ENCODE results near the gene DNAJC21. TPM values are rescaled to one million over a fixed set of nuclear protein-coding genes. Genes with fewer than 3 reads are reported as not detected.
"Not testable (repeated sequence)": the region's sequence is repeated elsewhere in the genome, so short reads cannot be mapped to it uniquely, and the experiment has no call there.

The DNAJC21 gene
- total RNA-seq, 1 donor from 2014 or later = 42.4 TPM

- Histone ChIP-seq H3K4me3 (ENCODE audit: low read depth, low read length) (no peak overlapping the region), H3K36me3 (ENCODE audit: control insufficient read depth, insufficient read depth, low read length) (no peaks in the 10 kb centered on the region), H3K27me3 (ENCODE audit: control insufficient read depth, insufficient read depth, low read length) (no peaks in the 10 kb centered on the region)
- DNase-seq (ENCODE audit: low read depth) (no peak), FAIRE-seq (no peak)
- TF ChIP-seq, protein P1, sequence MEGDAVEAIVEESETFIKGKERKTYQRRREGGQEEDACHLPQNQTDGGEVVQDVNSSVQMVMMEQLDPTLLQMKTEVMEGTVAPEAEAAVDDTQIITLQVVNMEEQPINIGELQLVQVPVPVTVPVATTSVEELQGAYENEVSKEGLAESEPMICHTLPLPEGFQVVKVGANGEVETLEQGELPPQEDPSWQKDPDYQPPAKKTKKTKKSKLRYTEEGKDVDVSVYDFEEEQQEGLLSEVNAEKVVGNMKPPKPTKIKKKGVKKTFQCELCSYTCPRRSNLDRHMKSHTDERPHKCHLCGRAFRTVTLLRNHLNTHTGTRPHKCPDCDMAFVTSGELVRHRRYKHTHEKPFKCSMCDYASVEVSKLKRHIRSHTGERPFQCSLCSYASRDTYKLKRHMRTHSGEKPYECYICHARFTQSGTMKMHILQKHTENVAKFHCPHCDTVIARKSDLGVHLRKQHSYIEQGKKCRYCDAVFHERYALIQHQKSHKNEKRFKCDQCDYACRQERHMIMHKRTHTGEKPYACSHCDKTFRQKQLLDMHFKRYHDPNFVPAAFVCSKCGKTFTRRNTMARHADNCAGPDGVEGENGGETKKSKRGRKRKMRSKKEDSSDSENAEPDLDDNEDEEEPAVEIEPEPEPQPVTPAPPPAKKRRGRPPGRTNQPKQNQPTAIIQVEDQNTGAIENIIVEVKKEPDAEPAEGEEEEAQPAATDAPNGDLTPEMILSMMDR (IDR thresholded peaks at IDR 0.05; ENCODE audit: insufficient read depth, low read length, severe bottlenecking) = no peak
Observed at GRCh38 chr5:34968258-34968657, 38.9 kb downstream of the DNAJC21 start.

GRCh38 chr5:34970552-34970951 lies 41.2 kb downstream of the DNAJC21 start:
- TF ChIP-seq, protein P1 (IDR thresholded peaks at IDR 0.05; ENCODE audit: insufficient read depth, low read length, severe bottlenecking) = no peak
- FAIRE-seq (no peak), DNase-seq (ENCODE audit: low read depth) (no peak)
- H3K27me3 ChIP-seq (ENCODE audit: control insufficient read depth, insufficient read depth, low read length) = no peaks in the 10 kb centered on the region
- H3K4me3 ChIP-seq (ENCODE audit: low read depth, low read length) = no peak overlapping the region
- no peaks in the 10 kb centered on the region for H3K36me3 ChIP-seq (ENCODE audit: control insufficient read depth, insufficient read depth, low read length)

- FAIRE-seq; H3K36me3 ChIP-seq (ENCODE audit: control insufficient read depth, insufficient read depth, low read length); DNase-seq (ENCODE audit: low read depth); H3K4me3 ChIP-seq (ENCODE audit: low read depth, low read length); H3K27me3 ChIP-seq (ENCODE audit: control insufficient read depth, insufficient read depth, low read length): not testable (repeated sequence)
Observed at GRCh38 chr5:34971655-34972054, 42.3 kb downstream of the DNAJC21 start.

- no peaks in the 10 kb centered on the region for H3K36me3 ChIP-seq (ENCODE audit: control insufficient read depth, insufficient read depth, low read length)
- FAIRE-seq = no peak
- no peak for DNase-seq (ENCODE audit: low read depth)
- H3K27me3 ChIP-seq (ENCODE audit: control insufficient read depth, insufficient read depth, low read length) = no peaks in the 10 kb centered on the region
- TF ChIP-seq, protein P1 (IDR thresholded peaks at IDR 0.05; ENCODE audit: insufficient read depth, low read length, severe bottlenecking) = no peak
- no peak overlapping the region for H3K4me3 ChIP-seq (ENCODE audit: low read depth, low read length)
Observed at GRCh38 chr5:34976347-34976746, 47.0 kb downstream of the DNAJC21 start.

DNA sequence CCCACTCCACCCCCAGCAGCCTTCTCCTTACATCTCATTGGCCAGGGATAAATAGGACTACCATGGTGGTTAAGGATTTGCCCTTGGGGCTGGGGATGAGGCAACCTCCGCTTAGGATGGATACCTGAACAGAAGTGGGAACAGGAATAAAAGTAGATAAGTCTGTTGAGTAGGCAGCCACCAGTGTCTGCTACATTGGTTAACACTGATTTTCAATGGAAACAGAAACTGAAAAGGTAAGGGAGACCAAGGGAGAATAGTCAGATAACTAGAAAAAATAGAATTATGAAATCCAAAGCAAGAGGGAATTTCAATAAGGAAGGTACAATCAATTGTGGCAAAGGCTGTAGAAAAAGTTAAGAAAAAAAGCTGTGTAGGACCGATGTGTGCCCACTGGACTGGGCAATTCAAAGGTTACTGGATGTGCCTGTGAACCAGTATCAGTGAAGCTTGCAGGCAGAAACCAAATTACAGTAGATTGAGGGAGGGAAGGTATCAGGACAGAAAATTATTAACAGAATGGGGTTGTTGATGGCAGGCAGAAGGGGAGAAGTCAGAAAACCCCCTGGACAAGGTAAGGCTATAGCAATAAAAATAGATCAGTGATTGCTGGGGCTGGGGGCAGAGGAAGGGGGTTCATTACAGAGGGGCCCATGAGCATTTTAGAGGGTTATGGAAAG lies 48.7 kb downstream of the DNAJC21 start:
- FAIRE-seq (no peak), DNase-seq (ENCODE audit: low read depth) (no peak)
- Histone ChIP-seq H3K36me3 (ENCODE audit: control insufficient read depth, insufficient read depth, low read length) (no peaks in the 10 kb centered on the region), H3K27me3 (ENCODE audit: control insufficient read depth, insufficient read depth, low read length) (no peaks in the 10 kb centered on the region), H3K4me3 (ENCODE audit: low read depth, low read length) (no peak overlapping the region)
- TF ChIP-seq, protein P1 (IDR thresholded peaks at IDR 0.05; ENCODE audit: insufficient read depth, low read length, severe bottlenecking) = no peak

DNA sequence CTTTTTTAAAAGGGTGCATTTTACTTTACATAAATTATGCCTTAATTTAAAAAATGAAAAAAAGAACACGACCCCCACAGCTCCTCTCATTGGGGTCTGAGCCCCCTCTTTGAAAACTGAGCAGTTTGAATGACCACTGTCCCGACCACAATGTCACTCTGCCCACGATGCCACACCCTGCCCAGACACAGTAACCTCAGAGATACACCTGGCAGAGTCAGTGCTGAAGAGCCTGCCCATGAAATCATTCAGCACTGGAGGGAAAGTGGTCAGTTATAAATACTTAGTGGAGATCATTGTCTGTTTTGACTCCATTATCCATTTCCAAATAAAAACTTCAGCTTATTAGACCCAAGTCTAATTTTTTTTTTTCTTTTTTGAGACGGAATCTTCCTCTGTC lies 49.3 kb downstream of the DNAJC21 start:
- Histone ChIP-seq H3K36me3 (ENCODE audit: control insufficient read depth, insufficient read depth, low read length) (no peaks in the 10 kb centered on the region), H3K4me3 (ENCODE audit: low read depth, low read length) (no peak overlapping the region), H3K27me3 (ENCODE audit: control insufficient read depth, insufficient read depth, low read length) (no peaks in the 10 kb centered on the region)
- TF ChIP-seq, protein P1 (IDR thresholded peaks at IDR 0.05; ENCODE audit: insufficient read depth, low read length, severe bottlenecking) = no peak
- FAIRE-seq (no peak), DNase-seq (ENCODE audit: low read depth) (no peak)

Data from bronchial epithelial cell (primary cell).